ENCODE data around the gene SLC1A3.
"Not testable (repeated sequence)": the region's sequence is repeated elsewhere in the genome, so short reads cannot be mapped to it uniquely, and the experiment has no call there.

Gene SLC1A3

DNA sequence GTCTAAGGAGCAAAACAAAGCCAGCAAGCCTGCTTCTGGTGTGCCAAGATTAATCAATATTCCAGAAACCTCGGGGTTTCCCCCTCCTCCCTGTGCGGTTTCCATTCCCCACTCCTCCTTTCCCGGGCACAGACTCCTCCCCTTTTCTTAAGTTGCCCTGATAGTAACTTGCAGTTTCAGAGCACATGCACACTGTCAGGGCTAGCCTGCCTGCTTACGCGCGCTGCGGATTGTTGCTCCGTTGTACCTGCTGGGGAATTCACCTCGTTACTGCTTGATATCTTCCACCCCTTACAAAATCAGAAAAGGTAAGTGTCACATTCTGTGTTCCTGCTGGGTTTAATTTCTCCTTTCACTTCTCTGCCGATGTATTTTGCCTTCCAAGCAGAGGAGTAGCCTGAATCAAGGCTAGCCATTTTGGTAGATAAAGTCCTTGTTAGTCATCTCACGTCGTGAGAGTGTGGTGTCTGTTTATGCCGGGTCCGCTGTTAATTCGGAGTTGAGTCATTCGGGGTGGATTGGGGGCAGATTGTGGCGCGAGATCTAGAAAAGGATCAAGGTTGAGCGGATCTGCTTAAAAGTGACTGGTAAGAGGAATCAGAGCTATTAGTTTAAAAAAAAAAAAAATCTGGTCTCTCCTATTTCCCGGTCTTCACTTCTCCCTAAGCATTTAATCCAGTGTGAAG is at the start of gene SLC1A3:
TSS of gene SLC1A3 (plus strand) at position 179 of the 686 bp plus-strand sequence. CDS start 1,818 bp downstream, outside the sequence.
- peak; percentile 56 for DNase-seq (ENCODE audit: low spot score)

DNA sequence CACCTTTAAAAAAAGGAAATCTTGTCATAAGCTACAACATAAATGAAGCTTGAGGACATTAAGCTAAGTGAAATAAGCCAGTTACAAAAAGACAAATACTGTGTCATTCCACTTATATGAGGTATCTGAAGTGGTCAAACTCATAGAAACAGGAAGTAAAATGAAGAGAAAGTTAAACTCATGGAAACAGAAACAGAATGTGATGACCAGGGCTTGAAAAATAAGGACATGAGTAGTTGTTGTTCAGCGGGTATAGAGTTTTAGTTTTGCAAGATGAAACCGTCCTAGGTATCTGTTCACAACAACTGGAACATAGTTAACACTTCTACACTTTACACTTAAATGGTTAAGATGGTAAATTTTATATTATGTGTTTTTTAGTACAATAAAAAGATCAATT is 47.8 kb upstream of the SLC1A3 start:
- no peak for DNase-seq (ENCODE audit: low spot score)

DNA sequence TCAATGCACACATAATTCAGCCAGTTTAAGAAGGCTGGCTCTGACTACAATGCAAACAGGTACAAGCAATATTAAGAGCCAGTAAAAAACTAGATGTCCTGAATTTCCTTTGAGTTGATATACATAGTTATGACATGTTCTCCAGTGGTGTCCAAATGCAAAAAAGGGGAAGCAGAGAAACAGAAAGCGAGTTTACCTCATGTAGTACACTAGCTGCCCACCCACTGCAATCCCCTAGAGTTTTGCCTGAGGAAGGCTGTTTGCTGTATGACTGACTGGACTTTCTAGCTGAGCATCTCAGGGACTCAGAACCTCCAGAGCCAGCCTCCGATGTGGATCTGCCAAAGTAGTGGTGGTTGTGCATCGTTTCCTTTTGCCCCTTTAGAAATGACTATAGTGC is 44.8 kb upstream of the SLC1A3 start:
- DNase-seq (ENCODE audit: low spot score) = no peak

DNA sequence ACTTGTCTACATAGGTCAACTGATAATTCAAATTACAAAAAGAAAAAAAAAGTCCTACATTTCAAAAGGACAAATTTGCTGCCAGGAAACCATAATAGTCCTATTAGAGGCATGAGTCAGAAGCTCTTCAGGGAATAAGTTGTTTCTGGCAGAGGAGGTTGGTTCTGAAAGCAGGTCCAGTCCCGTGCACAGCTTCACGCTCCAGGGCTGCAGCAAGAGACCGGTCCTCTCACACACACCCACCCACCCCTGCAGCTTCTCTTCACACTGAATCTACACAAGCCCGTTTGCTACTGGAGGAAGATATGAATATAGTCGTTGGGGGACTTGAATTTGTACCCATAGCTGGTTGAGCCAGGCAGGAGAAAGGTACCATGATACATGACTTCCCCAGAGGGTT is 36.9 kb upstream of the SLC1A3 start:
- DNase-seq (ENCODE audit: low spot score) = no peak

DNA sequence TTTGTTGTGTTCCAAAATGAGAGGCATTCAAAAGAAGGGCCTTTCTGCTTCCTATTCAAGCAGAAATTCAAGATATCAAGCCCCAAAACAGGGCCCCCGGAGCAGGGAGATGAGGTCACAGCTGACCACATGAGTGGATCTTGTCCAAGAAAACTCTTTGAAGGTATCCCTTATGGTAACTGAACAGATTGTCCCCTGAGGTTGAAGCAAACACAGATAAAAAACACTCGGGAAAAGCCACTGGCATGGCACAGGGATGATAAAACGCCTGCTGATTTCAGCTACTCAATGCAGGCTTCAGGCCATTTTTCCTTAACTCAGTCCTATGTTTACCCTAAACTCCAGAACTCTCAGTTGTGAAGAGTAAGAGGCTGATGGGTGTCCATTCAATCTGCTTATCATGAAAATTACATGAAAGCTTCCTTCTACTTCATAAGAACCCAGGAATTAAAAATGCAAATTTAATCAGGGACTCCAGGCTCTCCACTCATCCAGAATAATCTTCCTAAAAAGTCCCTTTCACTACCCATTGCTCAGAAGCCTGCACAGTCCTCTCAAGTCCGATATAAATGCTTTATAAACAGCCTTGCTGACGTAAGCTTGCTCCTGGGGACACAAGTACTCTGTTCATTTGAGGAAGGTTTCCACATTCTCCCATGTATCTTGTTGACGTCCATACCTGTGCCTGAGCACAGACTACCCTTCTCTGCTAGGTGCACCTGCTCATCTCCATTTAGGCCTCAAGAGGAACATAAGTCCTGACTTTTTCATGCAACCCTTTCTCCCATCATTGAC is 35.9 kb upstream of the SLC1A3 start:
- no peak for DNase-seq (ENCODE audit: low spot score)

GRCh38 chr5:36571401-36572042 is 34.9 kb upstream of the SLC1A3 start:
- DNase-seq (ENCODE audit: low spot score) = no peak

- DNase-seq (ENCODE audit: low spot score) = peak; percentile 7
Measured at GRCh38 chr5:36573438-36573837, 33.0 kb upstream of the SLC1A3 start.

DNA sequence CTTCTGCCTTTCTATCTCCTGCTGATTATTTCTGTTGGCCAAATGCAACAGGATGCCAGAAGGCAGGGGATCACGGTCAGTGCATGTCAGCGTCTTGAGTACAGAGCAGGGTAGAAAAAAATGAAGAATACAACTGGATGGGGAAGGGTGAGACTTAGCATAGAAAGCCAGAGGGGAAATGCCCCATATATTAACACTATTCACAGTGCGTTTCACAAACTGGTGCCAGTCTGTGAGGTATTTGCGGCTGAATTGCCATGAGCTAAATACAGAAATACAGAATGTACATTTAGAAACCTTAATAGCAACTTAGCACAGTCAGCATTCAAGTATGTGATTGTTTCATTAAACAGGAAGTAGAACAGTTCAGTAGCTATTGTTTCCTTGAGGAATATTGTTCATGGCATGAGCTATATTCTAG is 31.0 kb upstream of the SLC1A3 start:
- peak; percentile 9 for DNase-seq (ENCODE audit: low spot score)

DNA sequence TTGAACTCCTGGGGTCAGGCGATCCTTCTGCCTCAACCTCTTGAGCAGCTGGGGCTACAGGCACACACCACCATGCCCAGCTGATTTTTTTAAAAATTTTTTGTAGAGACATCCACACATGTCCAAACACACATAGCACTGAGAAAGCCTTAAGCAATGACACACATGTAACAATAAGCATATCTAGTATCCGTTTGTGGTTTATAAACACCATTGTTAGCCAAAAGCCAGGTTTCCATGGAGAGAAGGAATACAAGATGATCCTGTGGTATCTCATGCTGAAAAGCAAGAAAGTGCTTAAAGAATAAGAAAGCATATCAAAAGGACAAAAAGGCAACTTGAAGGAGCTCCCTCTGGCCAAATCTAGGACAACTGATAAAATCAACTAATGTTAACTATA is 29.7 kb upstream of the SLC1A3 start:
- DNase-seq (ENCODE audit: low spot score) = no peak

DNA sequence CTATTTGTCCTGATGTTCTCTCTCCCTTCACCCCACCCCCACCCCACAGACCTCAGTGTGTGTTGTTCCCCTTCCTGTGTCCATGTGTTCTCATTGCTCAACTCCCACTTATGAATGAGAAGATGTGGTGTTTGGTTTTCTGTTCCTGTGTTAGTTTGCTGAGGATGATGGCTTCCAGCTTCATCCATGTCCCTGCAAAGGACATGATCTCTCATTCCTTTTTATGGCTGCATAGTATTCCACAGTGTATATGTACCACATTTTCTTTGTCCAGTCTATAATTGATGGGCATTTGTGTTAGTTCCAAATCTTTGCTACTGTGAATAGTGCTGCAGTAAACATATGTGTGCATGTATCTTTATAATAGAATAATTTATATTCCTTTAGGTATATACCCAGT is 26.5 kb upstream of the SLC1A3 start:
- DNase-seq (ENCODE audit: low spot score) = not testable (repeated sequence)

DNA sequence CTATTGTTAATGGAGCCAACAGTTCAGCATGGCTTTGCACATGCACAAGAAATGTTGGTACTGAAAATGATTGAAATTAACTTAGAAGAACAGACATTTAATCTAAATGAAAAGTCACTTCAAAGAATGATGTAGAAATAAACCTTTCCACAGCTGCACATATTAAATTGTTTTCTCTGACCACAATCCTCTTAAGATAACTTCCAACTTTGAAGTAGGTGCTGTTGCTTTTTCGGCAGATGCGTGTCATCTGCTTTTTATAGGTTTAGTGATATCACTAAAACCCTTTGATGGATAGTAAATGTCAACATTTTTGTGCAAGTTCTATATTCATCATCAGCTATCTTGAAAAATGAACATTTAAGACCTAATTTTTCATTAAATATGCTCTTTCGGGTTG is 25.3 kb upstream of the SLC1A3 start:
- no peak for DNase-seq (ENCODE audit: low spot score)

GRCh38 chr5:36584009-36584875 is 22.2 kb upstream of the SLC1A3 start:
- no peak for DNase-seq (ENCODE audit: low spot score)

DNA sequence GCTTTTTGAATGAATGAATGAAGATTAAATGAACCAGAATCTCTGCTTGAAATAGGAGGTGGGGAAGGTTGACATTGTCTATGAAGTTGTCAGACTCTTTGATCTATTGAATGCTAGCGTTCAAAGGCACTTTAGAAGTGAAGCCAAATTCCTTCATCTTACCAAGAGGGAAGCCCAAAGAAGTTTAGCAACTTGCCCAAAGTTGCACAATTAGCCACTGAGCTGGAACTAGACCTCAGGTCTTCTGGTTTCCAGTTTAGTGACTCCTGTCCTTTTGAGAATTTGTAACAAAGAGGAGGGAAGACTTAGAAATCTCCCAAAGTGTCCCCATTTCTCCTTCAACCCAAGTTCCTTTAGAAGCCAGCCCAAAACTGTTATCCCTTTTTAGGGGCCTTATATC is 20.7 kb upstream of the SLC1A3 start:
- DNase-seq (ENCODE audit: low spot score) = no peak

GRCh38 chr5:36587354-36587753 is 19.1 kb upstream of the SLC1A3 start:
- DNase-seq (ENCODE audit: low spot score) = no peak

- DNase-seq (ENCODE audit: low spot score) = not testable (repeated sequence)
Measured at GRCh38 chr5:36589735-36590134, 16.7 kb upstream of the SLC1A3 start.

GRCh38 chr5:36590513-36591286 is 15.7 kb upstream of the SLC1A3 start:
- no peak for DNase-seq (ENCODE audit: low spot score)

DNA sequence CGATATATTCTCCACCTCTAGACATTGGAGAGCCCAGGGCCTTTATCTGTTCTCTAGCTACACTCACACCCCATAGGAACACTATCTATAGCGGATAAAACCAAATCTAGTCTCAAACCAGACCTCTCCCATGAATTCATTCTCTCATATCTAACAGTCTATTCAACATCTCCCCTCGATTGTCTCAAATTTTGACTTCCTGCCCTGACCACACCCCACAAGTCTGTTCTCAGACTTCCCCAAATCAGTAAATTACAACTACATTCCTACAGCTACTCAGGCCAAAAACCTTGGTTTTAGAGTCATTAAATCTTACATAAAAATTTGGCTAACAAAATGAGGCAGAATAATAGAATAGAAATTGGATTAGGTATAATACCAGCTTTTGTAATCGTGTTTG is 12.5 kb upstream of the SLC1A3 start:
- DNase-seq (ENCODE audit: low spot score) = no peak

DNA sequence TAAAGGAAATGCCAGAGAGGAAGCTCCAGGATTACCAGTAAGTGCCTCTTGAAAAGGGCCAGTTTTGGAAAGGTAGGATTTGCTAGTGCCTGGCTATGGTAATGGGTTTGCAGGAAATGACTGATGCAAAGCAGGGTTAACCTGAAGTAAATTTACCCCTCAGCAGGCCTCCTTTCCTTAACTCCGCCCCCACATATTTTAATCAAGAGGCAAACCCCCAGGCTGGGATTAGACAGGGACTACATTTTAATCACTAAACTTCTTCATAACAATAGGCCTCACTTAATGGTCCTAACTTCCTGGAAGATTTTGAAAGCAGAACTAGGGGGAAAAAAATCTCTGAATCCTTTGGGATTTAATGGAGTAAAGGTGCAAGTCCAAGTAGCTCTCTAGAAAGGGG is 10.2 kb upstream of the SLC1A3 start:
- DNase-seq (ENCODE audit: low spot score) = no peak

- DNase-seq (ENCODE audit: low spot score) = no peak
Measured at GRCh38 chr5:36596756-36597155, 9.7 kb upstream of the SLC1A3 start.

- no peak for DNase-seq (ENCODE audit: low spot score)
Measured at GRCh38 chr5:36598045-36598444, 8.4 kb upstream of the SLC1A3 start.
